Spinal cord (tissue), 10 donors: ENCODE results near the gene ATP11B. TPM values are rescaled to one million over a fixed set of nuclear protein-coding genes. Genes with fewer than 3 reads are reported as not detected.
A peak's percentile ranks its signal among the peaks of the same experiment; 100 is the strongest.
"Not testable (repeated sequence)": the region's sequence is repeated elsewhere in the genome, so short reads cannot be mapped to it uniquely, and the experiment has no call there.

Experiments used
- DNase-seq, 6 donors: peaks; one replicate each; pipeline versions ENCODE4 v3.0.0 to v3.0.0-alpha.2; 2013 to 2015; ENCODE audit warnings: low spot score in 6 of 6, low read depth in 4 of 6
- H3K27ac ChIP-seq: one replicate; pipeline ENCODE4 v1.5.1; 2013; ENCODE audit warnings: low read depth, low read length, control low read depth
- H3K27me3 ChIP-seq: one replicate; pipeline ENCODE4 v1.6.1; 2013; ENCODE audit warnings: low read length; ENCODE audit not compliant: control insufficient read depth, insufficient read depth
- H3K36me3 ChIP-seq: one replicate; pipeline ENCODE4 v1.6.1; 2013; ENCODE audit warnings: low read length; ENCODE audit not compliant: control insufficient read depth, insufficient read depth
- H3K4me1 ChIP-seq: one replicate; pipeline ENCODE4 v1.6.1; 2013; ENCODE audit warnings: low read length; ENCODE audit not compliant: control insufficient read depth, insufficient read depth
- H3K4me3 ChIP-seq: one replicate; pipeline ENCODE4 v1.5.1; 2013; ENCODE audit warnings: low read depth, low read length, control low read depth
- H3K9me3 ChIP-seq: one replicate; pipeline ENCODE4 v1.6.1; 2013; ENCODE audit warnings: low read length; ENCODE audit not compliant: control insufficient read depth, insufficient read depth
- WGBS: methylation state at CpG from one replicate; pipeline ENCODE4 v1.1.5; 2013; ENCODE audit warnings: missing lambda C conversion rate; ENCODE audit not compliant: insufficient coverage; 5-methylcytosine and 5-hydroxymethylcytosine counted together
- polyA plus RNA-seq, 2 donors: library from polyadenylated mRNA; unstranded; fragments of 120-200 nt; gene quantifications; one replicate each; pipeline ENCODE4 v1.2.1, GENCODE V29; 2013; ENCODE audit not compliant: insufficient read length in 2 of 2
- total RNA-seq, 2 donors: library from RNA; depleted of rRNA in 1 of 2; stranded (reverse); fragments of 120-200 nt in 1 of 2; fragments of >200 nt in 1 of 2; gene quantifications; one replicate each; pipeline versions ENCODE4 v1.2.3 to v1.2.4, GENCODE V29; 2013 to 2014
- donor health status: healthy.

ATP11B gene
- total and polyA plus RNA-seq, 4 donors: 18.3 to 98.8 (median 45.2) TPM

- Histone ChIP-seq H3K27me3 (peaks cover 4% of the 10 kb centered on the region), H3K9me3 (no peaks in the 10 kb centered on the region), H3K4me3 (peak overlapping the region; percentile 82), H3K27ac (peak overlapping the region; percentile 87), H3K36me3 (no peaks in the 10 kb centered on the region), H3K4me1 (no peaks in the 10 kb centered on the region)
- peak; percentile 15 to 73 (median 48) for DNase-seq
- under 1% methylated on average over 74 of the region's 86 CpGs for WGBS
Measured at GRCh38 chr3:182793663-182794454, 555 bp downstream of the ATP11B start.

- 0% methylated on average over 1 of the region's 13 CpGs for WGBS
- Histone ChIP-seq H3K4me3 (peak overlapping the region; percentile 82), H3K27me3 (peaks cover 4% of the 10 kb centered on the region), H3K36me3 (no peaks in the 10 kb centered on the region), H3K9me3 (no peaks in the 10 kb centered on the region), H3K27ac (peak overlapping the region; percentile 87), H3K4me1 (no peaks in the 10 kb centered on the region)
- peak in 1 of 6 donors; percentile 7 for DNase-seq
Measured at GRCh38 chr3:182794455-182795388, 1.4 kb downstream of the ATP11B start.

GRCh38 chr3:182795389-182795782 is 2.1 kb downstream of the ATP11B start:
- no peaks in the 10 kb centered on the region for H3K9me3 ChIP-seq
- no peak for DNase-seq
- H3K4me1 ChIP-seq: no peaks in the 10 kb centered on the region
- 50% methylated on average over 2 of the region's 3 CpGs for WGBS
- H3K27me3 ChIP-seq: peaks cover 4% of the 10 kb centered on the region
- no peaks in the 10 kb centered on the region for H3K36me3 ChIP-seq
- H3K27ac ChIP-seq: no peak overlapping the region
- no peak overlapping the region for H3K4me3 ChIP-seq

- Histone ChIP-seq H3K27ac (no peak overlapping the region), H3K9me3 (no peaks in the 10 kb centered on the region), H3K4me3 (no peak overlapping the region), H3K27me3 (no peaks in the 10 kb centered on the region), H3K4me1 (no peaks in the 10 kb centered on the region), H3K36me3 (no peaks in the 10 kb centered on the region)
- no CpG with 5 or more reads among the region's 1 CpG for WGBS
- no peak for DNase-seq
Measured at GRCh38 chr3:182796310-182796709, 3.0 kb downstream of the ATP11B start.

- Histone ChIP-seq H3K27ac (no peak overlapping the region), H3K4me1 (no peaks in the 10 kb centered on the region), H3K36me3 (no peaks in the 10 kb centered on the region), H3K4me3 (no peak overlapping the region), H3K27me3 (no peaks in the 10 kb centered on the region), H3K9me3 (no peaks in the 10 kb centered on the region)
- no CpG with 5 or more reads among the region's 1 CpG for WGBS
- no peak for DNase-seq
Measured at GRCh38 chr3:182797876-182798275, 4.6 kb downstream of the ATP11B start.

- H3K36me3 ChIP-seq, H3K4me3 ChIP-seq, H3K4me1 ChIP-seq, H3K9me3 ChIP-seq, DNase-seq, H3K27ac ChIP-seq, H3K27me3 ChIP-seq: not testable (repeated sequence)
- WGBS: 85% methylated on average over 3 of the region's 16 CpGs
Measured at GRCh38 chr3:182799143-182799542, 5.8 kb downstream of the ATP11B start.

- Histone ChIP-seq H3K27ac (no peak overlapping the region), H3K4me1 (no peaks in the 10 kb centered on the region), H3K9me3 (no peaks in the 10 kb centered on the region), H3K27me3 (no peaks in the 10 kb centered on the region), H3K4me3 (no peak overlapping the region), H3K36me3 (no peaks in the 10 kb centered on the region)
- WGBS: no CpG with 5 or more reads among the region's 8 CpGs
- DNase-seq: no peak
Measured at GRCh38 chr3:182800508-182800907, 7.2 kb downstream of the ATP11B start.

- DNase-seq: peak in 1 of 6 donors; percentile 21
- H3K36me3 ChIP-seq: no peaks in the 10 kb centered on the region
- H3K27me3 ChIP-seq: no peaks in the 10 kb centered on the region
- H3K27ac ChIP-seq: no peak overlapping the region
- no peak overlapping the region for H3K4me3 ChIP-seq
- no peaks in the 10 kb centered on the region for H3K9me3 ChIP-seq
- no peaks in the 10 kb centered on the region for H3K4me1 ChIP-seq
- 65% methylated on average over 2 of the region's 6 CpGs for WGBS
Measured at GRCh38 chr3:182802413-182803390, 9.4 kb downstream of the ATP11B start.

GRCh38 chr3:182803596-182803995 is 10.3 kb downstream of the ATP11B start:
- no peaks in the 10 kb centered on the region for H3K27me3 ChIP-seq
- DNase-seq: no peak
- H3K36me3 ChIP-seq: no peaks in the 10 kb centered on the region
- no peaks in the 10 kb centered on the region for H3K4me1 ChIP-seq
- no CpG with 5 or more reads among the region's 4 CpGs for WGBS
- no peaks in the 10 kb centered on the region for H3K9me3 ChIP-seq
- no peak overlapping the region for H3K27ac ChIP-seq
- H3K4me3 ChIP-seq: no peak overlapping the region
